ENCODE results near the gene CDH4.

DNA sequence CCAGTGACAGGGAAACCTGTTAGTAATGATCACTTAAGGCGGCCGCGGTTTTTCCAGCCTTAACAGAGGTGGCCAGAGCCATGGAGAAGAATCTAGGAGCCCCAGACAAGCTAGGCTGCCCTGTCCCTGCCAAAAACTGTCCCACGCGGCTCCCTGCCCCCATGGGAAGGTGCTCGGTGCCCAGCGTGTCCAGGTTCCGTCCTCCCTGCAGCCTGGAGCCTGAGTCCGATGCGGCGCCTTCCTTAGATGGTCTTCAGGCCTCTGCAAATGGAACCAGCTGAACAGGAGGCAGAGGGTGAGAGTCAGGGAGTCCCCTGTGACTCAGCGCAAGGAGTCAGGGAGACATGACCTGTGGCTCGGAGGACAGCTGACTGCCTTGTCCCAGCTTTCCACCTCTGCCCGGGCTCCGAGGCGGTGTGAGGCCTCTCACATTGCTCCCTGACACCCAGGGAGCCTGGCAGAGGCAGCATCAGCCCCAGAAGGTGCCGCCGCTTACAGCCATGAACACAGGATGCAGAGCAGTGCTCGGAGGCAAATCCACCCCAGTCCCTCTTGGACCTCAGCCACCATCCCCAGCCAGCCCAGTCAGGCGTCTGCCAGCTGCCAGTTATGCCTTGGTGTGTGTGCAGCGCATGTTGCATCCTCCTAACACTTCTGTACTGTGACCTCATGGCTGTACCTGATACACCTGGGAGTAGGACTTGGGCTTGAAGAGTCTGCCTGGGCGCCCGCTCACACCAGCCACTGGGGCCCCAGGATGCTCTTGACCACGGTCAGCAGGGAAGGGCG, 377.7 kb downstream of the CDH4 start:
- TF ChIP-seq NFE2L1 (CRISPR knock-in tag; IDR thresholded peaks at IDR 0.05) = no peak
- TF ChIP-seq E2F4 (CRISPR knock-in tag; IDR thresholded peaks at IDR 0.05; ENCODE audit: borderline replicate concordance, low read depth) = no peak
- TF ChIP-seq, protein P1, sequence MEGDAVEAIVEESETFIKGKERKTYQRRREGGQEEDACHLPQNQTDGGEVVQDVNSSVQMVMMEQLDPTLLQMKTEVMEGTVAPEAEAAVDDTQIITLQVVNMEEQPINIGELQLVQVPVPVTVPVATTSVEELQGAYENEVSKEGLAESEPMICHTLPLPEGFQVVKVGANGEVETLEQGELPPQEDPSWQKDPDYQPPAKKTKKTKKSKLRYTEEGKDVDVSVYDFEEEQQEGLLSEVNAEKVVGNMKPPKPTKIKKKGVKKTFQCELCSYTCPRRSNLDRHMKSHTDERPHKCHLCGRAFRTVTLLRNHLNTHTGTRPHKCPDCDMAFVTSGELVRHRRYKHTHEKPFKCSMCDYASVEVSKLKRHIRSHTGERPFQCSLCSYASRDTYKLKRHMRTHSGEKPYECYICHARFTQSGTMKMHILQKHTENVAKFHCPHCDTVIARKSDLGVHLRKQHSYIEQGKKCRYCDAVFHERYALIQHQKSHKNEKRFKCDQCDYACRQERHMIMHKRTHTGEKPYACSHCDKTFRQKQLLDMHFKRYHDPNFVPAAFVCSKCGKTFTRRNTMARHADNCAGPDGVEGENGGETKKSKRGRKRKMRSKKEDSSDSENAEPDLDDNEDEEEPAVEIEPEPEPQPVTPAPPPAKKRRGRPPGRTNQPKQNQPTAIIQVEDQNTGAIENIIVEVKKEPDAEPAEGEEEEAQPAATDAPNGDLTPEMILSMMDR (IDR thresholded peaks at IDR 0.05) = no peak
- TF ChIP-seq ZNF317 (CRISPR knock-in tag; IDR thresholded peaks at IDR 0.05; ENCODE audit: borderline replicate concordance, low read depth) = no peak
- TF ChIP-seq, protein P2, sequence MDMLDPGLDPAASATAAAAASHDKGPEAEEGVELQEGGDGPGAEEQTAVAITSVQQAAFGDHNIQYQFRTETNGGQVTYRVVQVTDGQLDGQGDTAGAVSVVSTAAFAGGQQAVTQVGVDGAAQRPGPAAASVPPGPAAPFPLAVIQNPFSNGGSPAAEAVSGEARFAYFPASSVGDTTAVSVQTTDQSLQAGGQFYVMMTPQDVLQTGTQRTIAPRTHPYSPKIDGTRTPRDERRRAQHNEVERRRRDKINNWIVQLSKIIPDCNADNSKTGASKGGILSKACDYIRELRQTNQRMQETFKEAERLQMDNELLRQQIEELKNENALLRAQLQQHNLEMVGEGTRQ (CRISPR knock-in tag; IDR thresholded peaks at IDR 0.05) = no peak
- no peak for TF ChIP-seq ATF3 (CRISPR knock-in tag; conservative IDR thresholded peaks at IDR 0.05)
- no peak for TF ChIP-seq MAX (CRISPR knock-in tag; IDR thresholded peaks at IDR 0.05)
- no peak for TF ChIP-seq HMGXB4 (CRISPR knock-in tag; IDR thresholded peaks at IDR 0.05)
- no peak for TF ChIP-seq ZNF281 (CRISPR knock-in tag; IDR thresholded peaks at IDR 0.05)
